ENCODE results near the gene WNT1. TPM values are rescaled to one million over a fixed set of nuclear protein-coding genes. Genes with fewer than 3 reads are reported as not detected.

The WNT1 gene
- total and polyA plus RNA-seq, 4 donors = 0.09 to 0.20 (median 0.15) TPM; not detected in 1

GRCh38 chr12:48981757-48982157 lies 3.6 kb downstream of the WNT1 start:
- TF ChIP-seq CTCF (IDR thresholded peaks at IDR 0.05; ENCODE audit: control extremely low read depth, extremely low read depth) = no peak
- 9 to 15% methylated on average over 13 of the region's 13 CpGs for WGBS, 2 donors
- Histone ChIP-seq H3K9ac (ENCODE audit: insufficient read depth in 1 of 2, low read length in 2 of 2) (no peak overlapping the region), H3K4me1 (ENCODE audit: control insufficient read depth in 5 of 5, insufficient read depth in 5 of 5, low read length in 5 of 5) (peaks cover 3 to 32% (median 21%) of the 10 kb centered on the region in 5 donors), H3K27ac (ENCODE audit: low read depth in 1 of 2, low read length in 1 of 2) (no peak overlapping the region), H3K4me3 (no peak overlapping the region), H3K27me3 (ENCODE audit: control insufficient read depth in 3 of 3, insufficient read depth in 3 of 3, low read length in 2 of 3) (peaks cover under 1 to 94% (median 89%) of the 10 kb centered on the region in 3 donors), H3K36me3 (ENCODE audit: control insufficient read depth in 4 of 4, insufficient read depth in 4 of 4, low read length in 4 of 4) (no peaks in the 10 kb centered on the region), H3K9me3 (ENCODE audit: control insufficient read depth in 4 of 4, insufficient read depth in 3 of 4, low read length in 3 of 4) (peaks cover 0 to 2% (median 0%) of the 10 kb centered on the region in 4 donors)
- DNase-seq (no peak), ATAC-seq (ENCODE audit: insufficient read depth, low FRiP score) (no peak)

- H3K4me3 ChIP-seq = no peak overlapping the region
- no peak overlapping the region for H3K9ac ChIP-seq (ENCODE audit: insufficient read depth in 1 of 2, low read length in 2 of 2)
- no peak for DNase-seq
- H3K27me3 ChIP-seq (ENCODE audit: control insufficient read depth in 3 of 3, insufficient read depth in 3 of 3, low read length in 2 of 3) = peaks cover 3 to 94% (median 89%) of the 10 kb centered on the region in 3 donors
- no peaks in the 10 kb centered on the region for H3K36me3 ChIP-seq (ENCODE audit: control insufficient read depth in 4 of 4, insufficient read depth in 4 of 4, low read length in 4 of 4)
- 53 to 64% methylated on average over 6 of the region's 6 CpGs for WGBS, 2 donors
- peaks cover 0 to 2% (median 0%) of the 10 kb centered on the region in 4 donors for H3K9me3 ChIP-seq (ENCODE audit: control insufficient read depth in 4 of 4, insufficient read depth in 3 of 4, low read length in 3 of 4)
- H3K27ac ChIP-seq (ENCODE audit: low read depth in 1 of 2, low read length in 1 of 2) = no peak overlapping the region
- no peak for ATAC-seq (ENCODE audit: insufficient read depth, low FRiP score)
- H3K4me1 ChIP-seq (ENCODE audit: control insufficient read depth in 5 of 5, insufficient read depth in 5 of 5, low read length in 5 of 5) = peaks cover 3 to 32% (median 21%) of the 10 kb centered on the region in 5 donors
- TF ChIP-seq CTCF (IDR thresholded peaks at IDR 0.05; ENCODE audit: control extremely low read depth, extremely low read depth) = no peak
Measured at GRCh38 chr12:48982397-48983080, 4.4 kb downstream of the WNT1 start.

GRCh38 chr12:48985475-48985897 lies 7.4 kb downstream of the WNT1 start:
- Histone ChIP-seq H3K4me3 (no peak overlapping the region), H3K27ac (ENCODE audit: low read depth in 1 of 2, low read length in 1 of 2) (no peak overlapping the region), H3K4me1 (ENCODE audit: control insufficient read depth in 5 of 5, insufficient read depth in 5 of 5, low read length in 5 of 5) (peaks cover 0 to 10% (median 9%) of the 10 kb centered on the region in 5 donors), H3K36me3 (ENCODE audit: control insufficient read depth in 4 of 4, insufficient read depth in 4 of 4, low read length in 4 of 4) (no peaks in the 10 kb centered on the region), H3K27me3 (ENCODE audit: control insufficient read depth in 3 of 3, insufficient read depth in 3 of 3, low read length in 2 of 3) (peaks cover 3 to 88% (median 85%) of the 10 kb centered on the region in 3 donors), H3K9me3 (ENCODE audit: control insufficient read depth in 4 of 4, insufficient read depth in 3 of 4, low read length in 3 of 4) (peaks cover 0 to 2% (median 0%) of the 10 kb centered on the region in 4 donors), H3K9ac (ENCODE audit: insufficient read depth in 1 of 2, low read length in 2 of 2) (no peak overlapping the region)
- 43 to 48% methylated on average over 10 of the region's 10 CpGs for WGBS, 2 donors
- TF ChIP-seq CTCF (IDR thresholded peaks at IDR 0.05; ENCODE audit: control extremely low read depth, extremely low read depth) = no peak
- ATAC-seq (ENCODE audit: insufficient read depth, low FRiP score) (no peak), DNase-seq (no peak)
